IMR-90 (cell line): ENCODE results near the gene F2RL1. TPM values are rescaled to one million over a fixed set of nuclear protein-coding genes. Genes with fewer than 3 reads are reported as not detected.

Experiments
- ATAC-seq: fragments of 200-7000 bp; cut with Tn5 transposase; 2 replicates; pipeline ENCODE4 v1.9.1; 2020; ENCODE audit warnings: low read depth, mild to moderate bottlenecking, moderate library complexity
- BruUV-seq: library from RNA; stranded (reverse); fragments of 400-500 nt; replicated peaks from 2 replicates; lab custom pipeline; 2021; lab: Mats Ljungman, UMichigan
- CTCF ChIA-PET: fragments of 300-600 bp; formaldehyde crosslinking; extraction: SDS; loops from one replicate; lab custom pipeline; 2021; ENCODE audit warnings: antibody characterized with exemption; lab: Yijun Ruan, JAX
- POLR2A ChIA-PET: fragments of 300-600 bp; sonication (Branson Sonifier 250); formaldehyde crosslinking; loops from one replicate; lab custom pipeline; 2022; ENCODE audit warnings: antibody characterized with exemption; ENCODE audit not compliant: unreplicated experiment; lab: Charles Lee
- DNase-seq: peaks from one replicate; pipeline ENCODE4 v3.0.0; 2013
- H2AFZ ChIP-seq: replicated peaks from 2 replicates; pipeline ENCODE3; 2013; ENCODE audit warnings: low read length, mild to moderate bottlenecking; ENCODE audit not compliant: poor library complexity
- H2AK5ac ChIP-seq: 2 replicates; pipeline ENCODE4 v1.6.1; 2013; ENCODE audit warnings: low read depth, low read length, inconsistent platforms
- H2AK9ac ChIP-seq: replicated peaks from 2 replicates; pipeline ENCODE3; 2013; ENCODE audit warnings: mild to moderate bottlenecking, low read depth, low read length, moderate library complexity; ENCODE audit not compliant: poor library complexity
- H2BK120ac ChIP-seq: 2 replicates; pipeline ENCODE4 v1.6.1; 2013; ENCODE audit warnings: low read depth, low read length, inconsistent platforms
- H2BK15ac ChIP-seq: 3 replicates; pipeline ENCODE4 v1.6.1; 2013; ENCODE audit warnings: low read depth, low read length, inconsistent platforms
- H2BK20ac ChIP-seq: 2 replicates; pipeline ENCODE4 v1.6.1; 2013; ENCODE audit warnings: low read depth, mild to moderate bottlenecking, inconsistent platforms, low read length, moderate library complexity
- H2BK5ac ChIP-seq: 2 replicates; pipeline ENCODE4 v1.6.1; 2013; ENCODE audit warnings: mild to moderate bottlenecking, low read depth, low read length, inconsistent platforms; ENCODE audit not compliant: poor library complexity, severe bottlenecking
- H3K14ac ChIP-seq: replicated peaks from 2 replicates; pipeline ENCODE4 v1.6.1; 2013; ENCODE audit warnings: low read depth, low read length, inconsistent platforms
- H3K18ac ChIP-seq: 2 replicates; pipeline ENCODE4 v1.6.1; 2013; ENCODE audit warnings: low read depth, low read length, control low read depth
- H3K23ac ChIP-seq: 2 replicates; pipeline ENCODE4 v1.6.1; 2013; ENCODE audit warnings: low read depth, low read length, inconsistent platforms
- H3K27ac ChIP-seq: 2 replicates; pipeline ENCODE4 v1.5.1; 2013; ENCODE audit warnings: mild to moderate bottlenecking, control low read depth, low read length; ENCODE audit not compliant: insufficient read depth
- H3K27me3 ChIP-seq: 2 replicates; pipeline ENCODE4 v1.6.1; 2013; ENCODE audit warnings: low read length; ENCODE audit not compliant: control insufficient read depth, insufficient read depth
- H3K36me3 ChIP-seq: 2 replicates; pipeline ENCODE4 v1.6.1; 2013; ENCODE audit warnings: low read length, mixed read lengths; ENCODE audit not compliant: control insufficient read depth, insufficient read depth
- H3K4ac ChIP-seq: 2 replicates; pipeline ENCODE4 v1.6.1; 2013; ENCODE audit warnings: low read depth, low read length, inconsistent platforms
- H3K4me1 ChIP-seq: 2 replicates; pipeline ENCODE4 v1.6.1; 2013; ENCODE audit warnings: low read length, mixed read lengths; ENCODE audit not compliant: control insufficient read depth, insufficient read depth
- H3K4me2 ChIP-seq: 2 replicates; pipeline ENCODE4 v1.6.1; 2013; ENCODE audit warnings: low read depth, mild to moderate bottlenecking, control low read depth, low read length, moderate library complexity
- H3K4me3 ChIP-seq: 2 replicates; pipeline ENCODE4 v1.5.1; 2013; ENCODE audit warnings: low read depth, mild to moderate bottlenecking, control low read depth, low read length, moderate library complexity; ENCODE audit not compliant: insufficient read depth
- H3K56ac ChIP-seq: 2 replicates; pipeline ENCODE4 v1.6.1; 2013; ENCODE audit warnings: low read length, inconsistent platforms; ENCODE audit not compliant: insufficient read depth; ENCODE audit errors: extremely low read depth
- H3K79me1 ChIP-seq, 2 experiments: 2 replicates each; pipeline ENCODE4 v1.6.1; 2013; ENCODE audit warnings: low read length in 2 of 2, inconsistent platforms in 1 of 2, low read depth in 1 of 2
- H3K9ac ChIP-seq: 2 replicates; pipeline ENCODE4 v1.6.1; 2013; ENCODE audit warnings: low read depth, low read length, control low read depth
- H3K9me1 ChIP-seq: 2 replicates; pipeline ENCODE4 v1.6.1; 2013; ENCODE audit warnings: low read length, inconsistent platforms; ENCODE audit not compliant: insufficient read depth
- H3K9me3 ChIP-seq: 2 replicates; pipeline ENCODE4 v1.6.1; 2013; ENCODE audit warnings: low read length; ENCODE audit not compliant: control insufficient read depth, insufficient read depth
- H4K20me1 ChIP-seq: 2 replicates; pipeline ENCODE4 v1.6.1; 2013; ENCODE audit warnings: low read length, inconsistent platforms; ENCODE audit not compliant: insufficient read depth
- H4K5ac ChIP-seq: 2 replicates; pipeline ENCODE4 v1.6.1; 2013; ENCODE audit warnings: mild to moderate bottlenecking, low read depth, low read length, control low read depth
- H4K8ac ChIP-seq, 2 experiments: 2 replicates each; pipeline ENCODE4 v1.6.1; 2013; ENCODE audit warnings: low read depth in 2 of 2, low read length in 2 of 2, control low read depth in 1 of 2, inconsistent platforms in 1 of 2
- H4K91ac ChIP-seq: 2 replicates; pipeline ENCODE4 v1.6.1; 2013; ENCODE audit warnings: low read depth, low read length, inconsistent platforms; ENCODE audit not compliant: insufficient read depth
- CEBPB ChIP-seq: IDR thresholded peaks from 2 replicates; pipeline ENCODE4 v1.6.1; 2012; ENCODE audit warnings: low read depth, low read length, improper control_type of control experiment
- MAZ ChIP-seq: IDR thresholded peaks from 2 replicates; pipeline ENCODE4 v1.6.1; 2012; ENCODE audit warnings: low read depth, mild to moderate bottlenecking, low read length, improper control_type of control experiment, moderate library complexity, borderline replicate concordance
- NFE2L2 ChIP-seq: fragments of 150-350 bp; IDR thresholded peaks from 2 replicates; pipeline ENCODE4 v1.6.1; 2016; ENCODE audit warnings: low read depth, mild to moderate bottlenecking, low read length
- RAD21 ChIP-seq: IDR thresholded peaks from 2 replicates; pipeline ENCODE4 v1.6.1; 2012; ENCODE audit warnings: low read length, improper control_type of control experiment
- SMC3 ChIP-seq: fragments of 150-350 bp; IDR thresholded peaks from 2 replicates; pipeline ENCODE4 v1.6.1; 2016; ENCODE audit warnings: low read depth, mild to moderate bottlenecking, antibody characterized with exemption, low read length, moderate library complexity
- WGBS, 2 experiments: methylation state at CpG; one replicate each; pipeline versions ENCODE4 v1.1.5 to v1.1.7; 2013; ENCODE audit warnings: missing lambda C conversion rate in 2 of 2; ENCODE audit not compliant: insufficient read length in 1 of 2; ENCODE audit errors: extremely low coverage in 2 of 2; 5-methylcytosine and 5-hydroxymethylcytosine counted together
- dilution Hi-C: fragments of 300-500 bp; cut with HindIII; formaldehyde crosslinking; loops from one replicate; pipeline ENCODE4 v1.14.3; 2018; ENCODE audit warnings: low sequenced_read_pairs; ENCODE audit not compliant: unreplicated experiment
- in situ Hi-C: fragments of 300-500 bp; cut with MboI; formaldehyde crosslinking; loops from 3 replicates; pipeline ENCODE4 v1.14.3; 2019; ENCODE audit warnings: low sequenced_read_pairs, inconsistent platforms, mixed read lengths
- intact Hi-C: fragments of 100-400 bp; cut with micrococcal nuclease; formaldehyde crosslinking; loops from 2 replicates; pipeline ENCODE4 v1.10.0; 2022
- polyA plus RNA-seq, 3 experiments: library from polyadenylated mRNA; depleted of rRNA; stranded (reverse); fragments of >200 nt; gene quantifications; 2 replicates each; pipeline ENCODE4 v1.2.3, GENCODE V29; 2012; ENCODE audit warnings: low replicate concordance in 1 of 3
- total RNA-seq: library from RNA; depleted of rRNA; stranded (reverse); fragments of >200 nt; gene quantifications from 2 replicates; pipeline ENCODE4 v1.2.3, GENCODE V29; 2012

F2RL1 gene
- total and polyA plus RNA-seq, 2 of the 4 experiments (the other 2 are of a cell fraction): 5.6 to 12.4 TPM

DNA sequence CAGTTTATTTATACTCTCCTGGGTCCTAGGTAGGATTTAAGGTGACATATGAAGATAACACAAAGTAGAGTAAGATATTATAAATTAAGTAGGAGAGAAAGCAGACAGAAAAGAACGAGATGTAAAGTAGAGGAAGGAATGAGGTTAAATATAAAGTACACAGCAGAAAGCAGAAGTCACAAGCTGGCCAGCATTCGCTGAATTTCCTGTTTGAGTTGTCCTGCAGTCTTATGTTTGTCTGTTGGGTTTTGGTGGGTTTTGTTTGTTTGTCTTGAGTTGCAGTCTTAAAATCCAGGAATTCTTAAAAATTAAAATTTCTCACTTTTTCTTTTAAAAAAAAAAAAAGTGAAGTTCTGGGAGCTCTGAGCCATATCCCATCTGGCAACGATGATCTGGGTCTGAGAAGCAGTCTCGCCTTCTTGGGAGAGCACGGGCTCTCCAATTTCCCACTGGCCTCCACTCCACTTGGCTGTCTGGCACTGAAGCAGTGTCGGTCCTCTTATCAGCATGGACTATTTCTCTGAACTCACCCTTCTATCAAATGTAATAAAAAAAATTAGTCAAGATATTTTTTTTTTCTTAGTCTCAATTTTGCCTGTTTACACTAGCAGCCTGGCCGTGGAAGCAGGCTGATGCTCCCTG lies 33.0 kb downstream of the F2RL1 start:
- Histone ChIP-seq H3K79me1 (no peaks in the 10 kb centered on the region), H3K4me1 (no peaks in the 10 kb centered on the region), H4K91ac (no peak overlapping the region), H4K5ac (no peak overlapping the region), H3K9me3 (no peaks in the 10 kb centered on the region), H2AK9ac (no peak overlapping the region), H2AK5ac (no peak overlapping the region), H4K20me1 (no peaks in the 10 kb centered on the region), H3K4me3 (no peak overlapping the region), H3K18ac (no peak overlapping the region), H3K36me3 (no peaks in the 10 kb centered on the region), H3K27me3 (no peaks in the 10 kb centered on the region), H4K8ac (no peak overlapping the region), H2BK120ac (no peak overlapping the region), H3K4ac (no peak overlapping the region), H3K4me2 (no peak overlapping the region), H2BK15ac (no peak overlapping the region), H3K27ac (no peak overlapping the region), H2BK5ac (no peak overlapping the region), H3K56ac (no peak overlapping the region), H2AFZ (no peak overlapping the region), H3K23ac (no peak overlapping the region), H2BK20ac (no peak overlapping the region), H3K14ac (no peak overlapping the region), H3K9ac (no peak overlapping the region), H3K9me1 (no peaks in the 10 kb centered on the region)
- no peak for DNase-seq
- POLR2A ChIA-PET: no interaction called here
- BruUV-seq: no TSS peak
- in situ Hi-C loops: no loop called here
- no peak for ATAC-seq
- intact Hi-C loops: no loop called here
- CTCF ChIA-PET: interaction anchor here (0.6 kb wide), 1 partner anchor 144 kb away, joined by 3 read pairs; no protein-coding TSS in a partner anchor
- 63 to 100% methylated on average over 1 of the region's 7 CpGs for WGBS, 2 experiments
- dilution Hi-C loops: no loop called here
- TF ChIP-seq CEBPB (no peak), RAD21 (no peak), MAZ (no peak), SMC3 (no peak), NFE2L2 (no peak)
